Right forelimb (tissue), 1 donor: ENCODE results near the gene JAK1.

Source experiments
- DNase-seq: peaks from one replicate; pipeline ENCODE4 v3.0.0-alpha.2; 2018

Gene JAK1

DNA sequence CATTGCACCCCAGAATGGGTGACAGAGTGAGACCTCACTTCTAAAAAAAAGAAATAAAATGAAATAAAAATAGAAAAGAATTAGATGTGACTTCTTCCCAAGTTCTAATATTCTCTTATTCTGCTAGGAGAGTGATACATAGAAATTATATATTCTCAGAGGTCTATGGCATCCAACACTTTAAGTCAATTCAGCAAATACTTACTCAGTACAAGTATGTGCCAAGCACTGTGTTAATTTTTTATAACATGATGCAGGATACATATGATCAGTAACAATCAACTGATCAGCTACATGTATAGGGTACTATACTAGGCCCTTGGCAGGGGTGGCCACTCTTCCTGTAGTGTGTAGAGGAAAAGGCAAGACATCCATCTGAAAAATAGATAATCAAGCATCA is 13.0 kb upstream of the JAK1 start:
- DNase-seq: no peak

- no peak for DNase-seq
These were observed 10.0 kb upstream of the JAK1 start for GRCh38 chr1:64976361-64976760.

DNA sequence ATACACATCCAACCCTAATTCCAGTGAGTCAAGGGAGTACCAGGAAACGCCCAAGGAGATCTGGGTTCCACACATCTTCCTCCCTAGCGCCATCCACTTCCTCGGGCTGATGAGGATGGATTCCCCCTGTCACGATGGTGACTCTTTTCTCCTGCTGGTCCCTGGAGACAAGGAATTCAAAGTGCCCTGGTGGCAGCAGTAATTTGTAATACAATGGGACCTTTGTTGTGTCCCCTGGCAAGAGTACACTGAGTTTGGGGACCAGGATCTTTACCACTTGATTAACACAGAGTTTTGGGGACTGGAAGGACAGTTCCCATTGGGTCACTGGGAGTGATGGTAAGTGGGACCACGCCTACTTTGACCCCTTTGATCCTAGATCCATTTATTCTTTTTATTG is 9.4 kb upstream of the JAK1 start:
- no peak for DNase-seq

GRCh38 chr1:64975127-64975526 is 8.8 kb upstream of the JAK1 start:
- DNase-seq: no peak

DNA sequence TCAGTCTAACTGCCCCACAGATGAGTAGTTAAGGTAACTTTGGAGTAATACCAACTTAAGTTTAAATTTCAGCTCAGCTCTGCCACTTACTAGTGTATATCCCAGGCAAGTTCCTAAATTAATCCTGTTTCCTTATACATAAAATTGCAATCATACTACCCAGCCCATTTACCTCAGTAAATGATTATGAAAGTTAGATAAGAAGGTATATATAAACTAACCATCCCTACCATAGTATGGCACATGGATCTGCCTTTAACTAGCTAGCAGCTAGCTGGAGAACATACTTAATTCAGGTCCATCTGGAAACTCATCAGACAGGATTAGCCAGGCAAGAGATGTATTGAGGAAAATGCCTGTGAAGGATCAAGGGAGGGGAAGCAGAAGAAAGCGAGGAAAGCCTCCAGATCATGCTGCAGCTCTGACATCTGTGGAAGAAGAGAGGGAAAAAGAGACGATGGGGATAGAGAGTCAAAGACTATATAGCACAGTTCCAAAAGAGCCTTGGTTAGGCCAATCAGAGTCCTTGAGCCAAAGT is 8.0 kb upstream of the JAK1 start:
- DNase-seq: no peak

DNA sequence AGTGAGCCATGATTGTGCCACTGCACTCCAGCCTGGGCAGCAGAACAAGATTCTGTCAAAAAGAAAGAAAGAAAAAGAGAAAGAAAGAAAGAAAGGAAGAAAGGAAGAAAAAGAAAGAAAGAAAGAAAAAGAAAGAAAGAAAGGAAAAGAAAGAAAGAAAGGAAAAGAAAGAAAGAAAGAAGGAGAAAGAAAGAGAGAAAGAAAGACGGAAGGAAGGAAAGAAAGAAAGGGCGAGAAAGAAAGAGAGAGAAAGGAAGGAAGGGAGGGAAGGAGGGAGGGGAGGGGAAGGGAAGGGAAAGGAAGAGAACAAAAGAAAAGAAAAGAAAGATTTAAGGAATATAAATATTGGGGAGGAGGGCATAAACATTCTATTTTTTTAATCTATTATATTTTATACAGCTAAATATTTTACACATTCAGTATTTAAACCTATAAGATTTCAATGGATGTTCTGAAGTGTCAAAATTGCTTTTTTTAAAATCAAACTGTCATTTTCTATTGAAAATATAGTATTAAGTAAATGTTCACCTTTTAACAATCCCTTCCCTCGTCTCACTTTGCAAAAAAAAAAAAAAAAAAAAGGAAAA is 6.8 kb upstream of the JAK1 start:
- DNase-seq: no peak

- DNase-seq: no peak
These were observed 3.1 kb upstream of the JAK1 start for GRCh38 chr1:64969305-64970046.

- no peak for DNase-seq
These were observed 1.0 kb upstream of the JAK1 start for GRCh38 chr1:64967381-64967780.

- DNase-seq: peak; percentile 79
These were observed 787 bp downstream of the JAK1 start for GRCh38 chr1:64965366-64966157.

DNA sequence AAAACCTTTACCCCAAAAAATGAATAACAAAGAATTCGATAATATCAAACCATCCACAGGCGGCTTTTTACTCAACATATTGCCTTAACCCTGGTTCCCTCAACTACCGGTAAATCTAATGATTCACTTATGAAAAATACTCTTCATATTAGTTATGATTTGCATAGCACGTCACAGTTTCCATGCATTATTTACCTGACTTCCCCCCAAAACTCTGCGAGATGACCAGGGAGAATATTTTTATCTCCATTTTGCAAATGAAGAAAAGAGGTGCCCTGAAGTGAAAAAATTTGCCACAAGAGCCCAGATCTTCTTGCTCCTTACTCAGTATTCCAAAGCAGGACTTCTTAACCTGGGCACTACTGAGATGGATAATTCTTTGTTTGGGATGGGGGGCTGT is 2.9 kb downstream of the JAK1 start:
- DNase-seq: no peak

DNA sequence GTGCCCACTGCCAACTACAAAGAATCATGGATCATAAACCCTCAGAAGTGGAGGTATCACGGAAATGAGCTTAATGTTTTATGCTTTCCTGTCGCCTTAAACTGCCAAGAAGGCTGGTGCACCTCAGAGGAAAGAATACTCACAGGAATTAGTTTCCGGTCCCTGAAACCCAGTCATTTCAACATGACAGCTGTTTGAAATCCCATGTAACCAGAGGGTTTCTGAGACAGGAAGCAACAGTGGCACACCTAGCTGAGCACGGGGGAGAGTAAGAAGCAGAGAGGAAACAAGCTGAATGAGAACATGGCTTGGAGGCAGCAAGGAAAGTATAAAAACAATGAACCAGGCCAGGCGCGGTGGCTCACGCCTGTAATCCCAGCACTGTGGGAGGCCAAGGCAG is 3.9 kb downstream of the JAK1 start:
- no peak for DNase-seq

GRCh38 chr1:64961923-64962322 is 4.4 kb downstream of the JAK1 start:
- DNase-seq: no peak

DNA sequence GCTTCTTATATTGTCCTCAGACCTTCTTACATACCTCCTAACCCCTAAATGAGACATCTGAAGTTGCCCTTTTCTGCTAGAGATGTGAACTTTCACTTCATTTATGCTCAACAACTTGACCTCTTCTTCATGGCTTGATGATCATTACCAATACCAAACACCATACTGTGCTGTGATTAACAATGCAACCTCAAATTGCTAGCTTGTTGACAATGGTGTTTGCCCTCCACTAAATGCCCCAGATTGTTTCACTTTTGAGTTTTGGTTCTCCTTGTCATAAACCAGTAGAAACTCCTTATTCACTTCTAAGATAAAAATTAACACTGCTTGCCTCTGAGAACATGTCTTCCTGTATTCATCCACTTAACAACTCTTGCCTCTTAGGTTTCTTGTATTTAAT is 5.6 kb downstream of the JAK1 start:
- DNase-seq: no peak

- DNase-seq: no peak
These were observed 6.4 kb downstream of the JAK1 start for GRCh38 chr1:64959986-64960385.

DNA sequence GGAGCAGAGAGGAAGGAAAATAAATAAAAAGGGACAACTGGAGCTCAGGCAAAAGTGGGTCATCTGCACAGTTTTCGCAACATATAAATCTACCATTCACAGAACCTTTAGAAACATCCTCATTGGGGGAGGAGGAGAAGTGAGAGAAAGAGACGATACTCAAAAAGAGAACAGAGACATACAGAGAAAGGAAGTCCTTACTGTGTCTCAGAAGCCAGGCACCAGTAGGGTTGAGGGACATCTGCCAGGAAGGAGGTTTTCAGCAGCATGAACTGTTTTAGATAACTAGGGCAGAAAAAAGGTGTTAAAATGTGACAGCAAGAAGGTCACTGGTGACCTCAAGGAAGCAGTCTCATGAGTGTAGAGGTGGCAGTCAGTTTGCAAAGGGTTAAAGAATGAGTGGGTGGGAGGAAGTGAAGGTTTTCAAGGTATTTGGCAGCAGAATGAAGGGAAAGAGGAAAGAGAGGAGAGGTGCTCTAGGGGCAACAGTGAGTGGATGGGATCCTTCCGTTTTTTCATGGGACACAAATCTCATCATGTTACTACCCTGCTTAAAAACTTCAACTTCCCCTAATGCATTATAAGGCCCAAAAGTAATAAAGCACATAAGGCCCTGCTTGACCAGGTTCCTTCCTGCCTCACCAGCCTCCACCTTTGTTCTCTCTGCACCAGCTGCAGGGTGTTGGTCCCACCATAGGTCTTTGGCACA is 9.5 kb downstream of the JAK1 start:
- DNase-seq: no peak

GRCh38 chr1:64956010-64956640 is 10.2 kb downstream of the JAK1 start:
- DNase-seq: no peak

DNA sequence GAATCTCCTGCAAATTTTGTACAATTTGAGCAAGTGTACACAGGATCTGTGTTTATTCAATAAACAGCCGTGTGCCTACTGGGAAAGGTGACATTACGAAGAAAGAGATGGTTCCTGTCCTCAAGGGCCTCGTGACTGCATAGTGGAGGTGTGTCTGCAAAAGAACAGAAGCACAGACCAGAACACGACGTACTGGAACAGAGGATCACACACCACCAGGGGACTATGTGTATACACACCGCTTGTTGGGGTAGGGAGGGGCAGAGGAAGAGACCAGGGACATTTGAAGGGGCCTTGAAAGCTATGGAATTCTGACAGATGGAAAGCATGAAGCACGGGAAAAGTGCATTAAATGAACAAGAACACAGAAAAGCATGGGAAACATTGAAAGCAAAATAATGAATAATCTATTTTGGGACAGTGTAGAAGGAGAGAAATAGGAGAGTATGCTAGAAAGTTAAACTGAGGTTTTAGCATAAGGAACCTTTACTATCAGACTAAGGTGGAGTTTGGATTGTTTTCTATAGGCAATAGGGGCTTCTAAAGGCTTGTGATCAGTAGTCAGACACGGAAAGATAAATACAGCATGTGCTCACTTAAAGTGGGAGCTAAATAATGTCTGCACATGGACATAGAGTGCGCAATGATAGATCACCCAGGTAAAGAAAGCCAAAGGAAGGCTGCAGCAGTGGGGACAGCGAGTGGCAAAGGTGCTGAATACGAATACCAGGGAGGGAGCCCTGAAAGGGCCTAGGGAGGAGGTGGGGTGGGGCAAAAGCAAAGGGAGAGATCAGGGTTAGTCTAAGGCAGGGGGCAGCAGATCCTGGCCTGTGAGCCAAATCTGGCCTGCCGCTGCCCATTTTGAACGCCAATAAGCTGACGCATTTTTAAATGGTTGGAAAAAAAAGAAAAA is 11.0 kb downstream of the JAK1 start:
- DNase-seq: no peak

- no peak for DNase-seq
These were observed 13.1 kb downstream of the JAK1 start for GRCh38 chr1:64953241-64953640.

DNA sequence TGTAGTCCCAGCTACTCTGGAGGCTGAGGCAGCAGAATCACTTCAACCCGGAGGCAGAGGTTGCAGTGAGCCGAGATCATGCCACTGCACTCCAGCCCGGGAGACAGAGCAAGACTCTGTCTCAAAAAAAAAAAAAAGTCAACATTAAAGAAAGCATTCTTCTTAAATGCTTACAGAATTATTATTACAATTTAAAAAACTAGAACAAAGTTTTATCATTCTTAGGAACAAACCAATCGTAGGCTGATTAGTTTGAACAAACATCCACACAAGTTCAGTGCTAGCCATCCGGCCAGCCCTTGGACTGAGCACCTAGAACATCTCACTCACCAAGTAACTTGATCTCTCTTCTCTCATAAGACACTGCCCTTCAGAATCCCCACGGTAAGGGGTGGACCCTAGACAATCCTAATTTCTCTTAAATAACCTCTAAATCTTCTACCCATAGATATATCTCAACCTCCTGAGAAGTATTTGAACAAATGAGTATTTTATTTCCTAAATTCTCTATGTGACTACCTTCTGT is 16.0 kb downstream of the JAK1 start:
- DNase-seq: no peak

DNA sequence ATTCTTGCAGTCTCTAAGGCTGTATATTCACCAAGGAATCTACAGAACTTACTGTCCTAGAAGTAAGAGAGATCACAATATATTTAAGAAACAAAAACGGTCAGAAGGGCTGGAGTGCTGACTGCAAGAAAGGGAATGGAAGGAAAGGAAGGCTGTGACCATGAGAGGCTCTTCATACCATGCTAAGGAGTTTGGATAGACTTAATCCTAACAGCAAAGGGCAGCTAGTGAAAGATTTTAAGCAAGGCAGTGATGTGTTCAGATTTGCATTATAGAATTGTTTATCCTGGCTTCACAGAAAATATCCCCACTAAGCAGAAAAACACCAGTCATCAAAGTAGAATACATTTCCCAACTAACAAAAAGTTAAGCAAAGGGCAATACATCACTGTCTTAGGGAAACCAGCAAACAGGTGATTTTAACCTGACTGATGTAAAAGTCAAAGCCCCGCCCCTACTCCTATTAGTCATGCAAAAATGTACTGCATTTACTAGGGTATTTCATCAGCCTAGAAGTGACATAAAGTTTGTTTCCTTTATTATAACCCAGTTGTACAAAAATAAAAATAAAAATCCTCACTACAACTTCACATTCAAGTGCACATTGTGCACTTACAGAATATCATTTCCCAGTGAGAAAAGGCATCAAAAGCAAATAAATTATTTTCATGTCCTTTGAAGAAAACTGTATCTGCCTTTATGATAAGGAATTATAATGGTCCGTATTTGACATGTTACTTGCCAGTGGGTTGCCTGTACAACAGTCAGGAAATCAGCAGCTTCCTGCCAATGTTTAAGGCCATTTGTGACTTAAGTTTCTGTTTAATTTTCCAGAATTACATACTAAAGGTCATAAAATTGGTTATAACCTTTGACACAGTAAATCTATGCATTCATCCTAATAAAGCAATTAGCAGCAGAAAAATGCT is 17.2 kb downstream of the JAK1 start:
- no peak for DNase-seq
